ENCODE results near the gene LPCAT3.

Gene LPCAT3

DNA sequence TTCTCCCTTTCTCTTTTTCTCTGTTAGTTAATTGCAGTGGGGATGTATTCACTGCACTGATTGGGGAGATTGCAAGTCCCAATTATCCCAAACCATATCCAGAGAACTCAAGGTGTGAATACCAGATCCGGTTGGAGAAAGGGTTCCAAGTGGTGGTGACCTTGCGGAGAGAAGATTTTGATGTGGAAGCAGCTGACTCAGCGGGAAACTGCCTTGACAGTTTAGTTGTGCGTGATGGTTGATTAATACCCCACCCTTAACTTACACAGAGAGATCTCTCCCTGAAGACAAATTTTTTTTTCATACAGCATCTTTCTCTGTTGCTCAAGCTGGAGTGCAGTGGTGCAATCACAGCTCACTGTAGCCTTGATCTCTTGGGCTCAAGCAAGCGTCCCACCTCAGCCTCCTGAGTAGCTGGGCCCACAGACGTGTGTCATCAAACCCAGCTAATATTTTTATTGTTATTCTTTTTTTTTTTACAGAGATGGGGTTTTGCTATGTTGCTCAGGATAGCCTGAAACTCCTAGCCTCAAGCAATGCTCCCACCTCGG, 46.9 kb upstream of the LPCAT3 start:
- CTCF ChIA-PET = interaction anchor here (0.7 kb wide), 1 partner anchor 104 kb away, joined by 3 read pairs; no protein-coding TSS in a partner anchor
- POLR2A ChIA-PET = no interaction called here

DNA sequence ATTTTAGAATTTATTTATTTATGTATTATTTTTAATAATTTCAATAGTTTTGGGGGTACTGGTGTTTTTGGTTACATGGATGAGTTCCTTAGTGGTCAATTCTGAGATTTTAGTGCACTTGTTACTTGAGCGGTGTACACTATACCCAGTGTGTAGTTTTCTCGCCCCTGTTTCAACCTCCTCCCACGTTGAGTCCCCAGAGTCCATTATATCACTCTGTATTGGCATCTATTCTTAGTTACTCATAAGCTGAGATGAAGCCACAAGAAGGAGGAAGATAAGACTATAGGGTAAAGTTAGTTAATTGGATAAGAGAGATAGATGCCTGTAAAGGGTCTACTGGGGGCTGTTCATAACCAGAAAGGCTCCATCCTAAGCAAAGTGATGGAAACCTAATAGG, 46.2 kb upstream of the LPCAT3 start:
- H3K36me3 ChIP-seq (ENCODE audit: control insufficient read depth in 2 of 2, insufficient read depth in 1 of 2, low read length in 2 of 2) = no peaks in the 10 kb centered on the region
- TF ChIP-seq, protein P1, sequence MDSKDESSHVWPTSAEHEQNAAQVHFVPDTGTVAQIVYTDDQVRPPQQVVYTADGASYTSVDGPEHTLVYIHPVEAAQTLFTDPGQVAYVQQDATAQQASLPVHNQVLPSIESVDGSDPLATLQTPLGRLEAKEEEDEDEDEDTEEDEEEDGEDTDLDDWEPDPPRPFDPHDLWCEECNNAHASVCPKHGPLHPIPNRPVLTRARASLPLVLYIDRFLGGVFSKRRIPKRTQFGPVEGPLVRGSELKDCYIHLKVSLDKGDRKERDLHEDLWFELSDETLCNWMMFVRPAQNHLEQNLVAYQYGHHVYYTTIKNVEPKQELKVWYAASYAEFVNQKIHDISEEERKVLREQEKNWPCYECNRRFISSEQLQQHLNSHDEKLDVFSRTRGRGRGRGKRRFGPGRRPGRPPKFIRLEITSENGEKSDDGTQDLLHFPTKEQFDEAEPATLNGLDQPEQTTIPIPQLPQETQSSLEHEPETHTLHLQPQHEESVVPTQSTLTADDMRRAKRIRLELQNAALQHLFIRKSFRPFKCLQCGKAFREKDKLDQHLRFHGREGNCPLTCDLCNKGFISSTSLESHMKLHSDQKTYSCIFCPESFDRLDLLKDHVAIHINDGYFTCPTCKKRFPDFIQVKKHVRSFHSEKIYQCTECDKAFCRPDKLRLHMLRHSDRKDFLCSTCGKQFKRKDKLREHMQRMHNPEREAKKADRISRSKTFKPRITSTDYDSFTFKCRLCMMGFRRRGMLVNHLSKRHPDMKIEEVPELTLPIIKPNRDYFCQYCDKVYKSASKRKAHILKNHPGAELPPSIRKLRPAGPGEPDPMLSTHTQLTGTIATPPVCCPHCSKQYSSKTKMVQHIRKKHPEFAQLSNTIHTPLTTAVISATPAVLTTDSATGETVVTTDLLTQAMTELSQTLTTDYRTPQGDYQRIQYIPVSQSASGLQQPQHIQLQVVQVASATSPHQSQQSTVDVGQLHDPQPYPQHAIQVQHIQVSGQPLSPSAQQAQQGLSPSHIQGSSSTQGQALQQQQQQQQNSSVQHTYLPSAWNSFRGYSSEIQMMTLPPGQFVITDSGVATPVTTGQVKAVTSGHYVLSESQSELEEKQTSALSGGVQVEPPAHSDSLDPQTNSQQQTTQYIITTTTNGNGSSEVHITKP (tag by site-specific recombination; IDR thresholded peaks at IDR 0.05) = no peak
- TF ChIP-seq, protein P2, sequence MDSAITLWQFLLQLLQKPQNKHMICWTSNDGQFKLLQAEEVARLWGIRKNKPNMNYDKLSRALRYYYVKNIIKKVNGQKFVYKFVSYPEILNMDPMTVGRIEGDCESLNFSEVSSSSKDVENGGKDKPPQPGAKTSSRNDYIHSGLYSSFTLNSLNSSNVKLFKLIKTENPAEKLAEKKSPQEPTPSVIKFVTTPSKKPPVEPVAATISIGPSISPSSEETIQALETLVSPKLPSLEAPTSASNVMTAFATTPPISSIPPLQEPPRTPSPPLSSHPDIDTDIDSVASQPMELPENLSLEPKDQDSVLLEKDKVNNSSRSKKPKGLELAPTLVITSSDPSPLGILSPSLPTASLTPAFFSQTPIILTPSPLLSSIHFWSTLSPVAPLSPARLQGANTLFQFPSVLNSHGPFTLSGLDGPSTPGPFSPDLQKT (IDR thresholded peaks at IDR 0.05; ENCODE audit: borderline replicate concordance, low read depth, low read length) = no peak
- TF ChIP-seq, protein P3, sequence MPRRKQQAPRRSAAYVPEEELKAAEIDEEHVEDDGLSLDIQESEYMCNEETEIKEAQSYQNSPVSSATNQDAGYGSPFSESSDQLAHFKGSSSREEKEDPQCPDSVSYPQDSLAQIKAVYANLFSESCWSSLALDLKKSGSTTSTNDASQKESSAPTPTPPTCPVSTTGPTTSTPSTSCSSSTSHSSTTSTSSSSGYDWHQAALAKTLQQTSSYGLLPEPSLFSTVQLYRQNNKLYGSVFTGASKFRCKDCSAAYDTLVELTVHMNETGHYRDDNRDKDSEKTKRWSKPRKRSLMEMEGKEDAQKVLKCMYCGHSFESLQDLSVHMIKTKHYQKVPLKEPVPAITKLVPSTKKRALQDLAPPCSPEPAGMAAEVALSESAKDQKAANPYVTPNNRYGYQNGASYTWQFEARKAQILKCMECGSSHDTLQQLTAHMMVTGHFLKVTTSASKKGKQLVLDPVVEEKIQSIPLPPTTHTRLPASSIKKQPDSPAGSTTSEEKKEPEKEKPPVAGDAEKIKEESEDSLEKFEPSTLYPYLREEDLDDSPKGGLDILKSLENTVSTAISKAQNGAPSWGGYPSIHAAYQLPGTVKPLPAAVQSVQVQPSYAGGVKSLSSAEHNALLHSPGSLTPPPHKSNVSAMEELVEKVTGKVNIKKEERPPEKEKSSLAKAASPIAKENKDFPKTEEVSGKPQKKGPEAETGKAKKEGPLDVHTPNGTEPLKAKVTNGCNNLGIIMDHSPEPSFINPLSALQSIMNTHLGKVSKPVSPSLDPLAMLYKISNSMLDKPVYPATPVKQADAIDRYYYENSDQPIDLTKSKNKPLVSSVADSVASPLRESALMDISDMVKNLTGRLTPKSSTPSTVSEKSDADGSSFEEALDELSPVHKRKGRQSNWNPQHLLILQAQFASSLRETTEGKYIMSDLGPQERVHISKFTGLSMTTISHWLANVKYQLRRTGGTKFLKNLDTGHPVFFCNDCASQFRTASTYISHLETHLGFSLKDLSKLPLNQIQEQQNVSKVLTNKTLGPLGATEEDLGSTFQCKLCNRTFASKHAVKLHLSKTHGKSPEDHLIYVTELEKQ (tag by site-specific recombination; IDR thresholded peaks at IDR 0.05; ENCODE audit: borderline replicate concordance) = no peak
- TF ChIP-seq ZNF354C (tag by site-specific recombination; IDR thresholded peaks at IDR 0.05; ENCODE audit: borderline replicate concordance, low read depth) = no peak
- TF ChIP-seq ZNF768 (tag by site-specific recombination; IDR thresholded peaks at IDR 0.05) = no peak
- H3K9me3 ChIP-seq (ENCODE audit: control insufficient read depth, insufficient read depth, low read depth, low read length) = no peaks in the 10 kb centered on the region
- POLR2A ChIA-PET = no interaction called here
- no peak overlapping the region for H3K4me3 ChIP-seq (ENCODE audit: low read depth, low read length)
- no peak overlapping the region for H3K27ac ChIP-seq (ENCODE audit: extremely low read depth, low read depth, low read length)
- no peaks in the 10 kb centered on the region for H3K4me1 ChIP-seq (ENCODE audit: control insufficient read depth, insufficient read depth, low read length)
- CTCF ChIA-PET = no interaction called here

More for the DNA sequence above, 46.9 kb upstream of the LPCAT3 start:
- H3K36me3 ChIP-seq (ENCODE audit: control insufficient read depth in 2 of 2, insufficient read depth in 1 of 2, low read length in 2 of 2) = no peaks in the 10 kb centered on the region
- H3K4me3 ChIP-seq (ENCODE audit: low read depth, low read length) = no peak overlapping the region
- no peaks in the 10 kb centered on the region for H3K4me1 ChIP-seq (ENCODE audit: control insufficient read depth, insufficient read depth, low read length)
- H3K9me3 ChIP-seq (ENCODE audit: control insufficient read depth, insufficient read depth, low read depth, low read length) = no peaks in the 10 kb centered on the region
- TF ChIP-seq ZNF596 (tag by site-specific recombination; IDR thresholded peaks at IDR 0.05) (no peak), GLIS2 (tag by site-specific recombination; IDR thresholded peaks at IDR 0.05) (no peak), GLI4 (tag by site-specific recombination; IDR thresholded peaks at IDR 0.05) (no peak)
- TF ChIP-seq, protein P4, sequence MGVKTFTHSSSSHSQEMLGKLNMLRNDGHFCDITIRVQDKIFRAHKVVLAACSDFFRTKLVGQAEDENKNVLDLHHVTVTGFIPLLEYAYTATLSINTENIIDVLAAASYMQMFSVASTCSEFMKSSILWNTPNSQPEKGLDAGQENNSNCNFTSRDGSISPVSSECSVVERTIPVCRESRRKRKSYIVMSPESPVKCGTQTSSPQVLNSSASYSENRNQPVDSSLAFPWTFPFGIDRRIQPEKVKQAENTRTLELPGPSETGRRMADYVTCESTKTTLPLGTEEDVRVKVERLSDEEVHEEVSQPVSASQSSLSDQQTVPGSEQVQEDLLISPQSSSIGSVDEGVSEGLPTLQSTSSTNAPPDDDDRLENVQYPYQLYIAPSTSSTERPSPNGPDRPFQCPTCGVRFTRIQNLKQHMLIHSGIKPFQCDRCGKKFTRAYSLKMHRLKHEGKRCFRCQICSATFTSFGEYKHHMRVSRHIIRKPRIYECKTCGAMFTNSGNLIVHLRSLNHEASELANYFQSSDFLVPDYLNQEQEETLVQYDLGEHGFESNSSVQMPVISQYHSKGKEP (tag by site-specific recombination; IDR thresholded peaks at IDR 0.05) = no peak
- TF ChIP-seq, protein P5, sequence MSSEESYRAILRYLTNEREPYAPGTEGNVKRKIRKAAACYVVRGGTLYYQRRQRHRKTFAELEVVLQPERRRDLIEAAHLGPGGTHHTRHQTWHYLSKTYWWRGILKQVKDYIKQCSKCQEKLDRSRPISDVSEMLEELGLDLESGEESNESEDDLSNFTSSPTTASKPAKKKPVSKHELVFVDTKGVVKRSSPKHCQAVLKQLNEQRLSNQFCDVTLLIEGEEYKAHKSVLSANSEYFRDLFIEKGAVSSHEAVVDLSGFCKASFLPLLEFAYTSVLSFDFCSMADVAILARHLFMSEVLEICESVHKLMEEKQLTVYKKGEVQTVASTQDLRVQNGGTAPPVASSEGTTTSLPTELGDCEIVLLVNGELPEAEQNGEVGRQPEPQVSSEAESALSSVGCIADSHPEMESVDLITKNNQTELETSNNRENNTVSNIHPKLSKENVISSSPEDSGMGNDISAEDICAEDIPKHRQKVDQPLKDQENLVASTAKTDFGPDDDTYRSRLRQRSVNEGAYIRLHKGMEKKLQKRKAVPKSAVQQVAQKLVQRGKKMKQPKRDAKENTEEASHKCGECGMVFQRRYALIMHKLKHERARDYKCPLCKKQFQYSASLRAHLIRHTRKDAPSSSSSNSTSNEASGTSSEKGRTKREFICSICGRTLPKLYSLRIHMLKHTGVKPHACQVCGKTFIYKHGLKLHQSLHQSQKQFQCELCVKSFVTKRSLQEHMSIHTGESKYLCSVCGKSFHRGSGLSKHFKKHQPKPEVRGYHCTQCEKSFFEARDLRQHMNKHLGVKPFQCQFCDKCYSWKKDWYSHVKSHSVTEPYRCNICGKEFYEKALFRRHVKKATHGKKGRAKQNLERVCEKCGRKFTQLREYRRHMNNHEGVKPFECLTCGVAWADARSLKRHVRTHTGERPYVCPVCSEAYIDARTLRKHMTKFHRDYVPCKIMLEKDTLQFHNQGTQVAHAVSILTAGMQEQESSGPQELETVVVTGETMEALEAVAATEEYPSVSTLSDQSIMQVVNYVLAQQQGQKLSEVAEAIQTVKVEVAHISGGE (tag by site-specific recombination; conservative IDR thresholded peaks at IDR 0.05; ENCODE audit: low read depth) = no peak
- TF ChIP-seq, protein P2 (IDR thresholded peaks at IDR 0.05; ENCODE audit: borderline replicate concordance, low read depth, low read length) = no peak
- no peak overlapping the region for H3K27ac ChIP-seq (ENCODE audit: extremely low read depth, low read depth, low read length)

Measured in HEK293 (cell line).